ENCODE results near the gene GCGR. TPM values are rescaled to one million over a fixed set of nuclear protein-coding genes. Genes with fewer than 3 reads are reported as not detected.

GCGR gene
- total and polyA plus RNA-seq, 2 of the 13 experiments (the other 11 are each of a cell fraction or from before 2014, with no cell fraction given) = 0.04 to 0.13 TPM

GRCh38 chr17:81858967-81859905 lies 55.3 kb downstream of the GCGR start (continued):
- TF ChIP-seq ZNF772 (CRISPR knock-in tag; IDR thresholded peaks at IDR 0.05) = peak; percentile 83
- TF ChIP-seq DZIP1 (CRISPR knock-in tag; IDR thresholded peaks at IDR 0.05) = no peak

GRCh38 chr17:81859906-81860755 lies 56.2 kb downstream of the GCGR start, which contains the start of gene P4HB:
P4HB (minus strand) TSS chr17:81860535; CDS start chr17:81860471, 64 bp downstream.
- Histone ChIP-seq H3K79me2 (ENCODE audit: insufficient read depth, low read length) (peaks cover 81% of the 10 kb centered on the region), H3K4me2 (ENCODE audit: low read depth, low read length) (peak within 1 kb of the TSS; percentile 99), H3K36me3 (replicated peaks in 1 of 2; ENCODE audit: control insufficient read depth in 1 of 2, insufficient read depth in 2 of 2, low read length in 2 of 2) (peaks cover 22 to 51% of the 10 kb centered on the region in 2 experiments), H3K9me3 (ENCODE audit: low read length) (no peaks in the 10 kb centered on the region), H3K27ac (ENCODE audit: extremely low read length, insufficient read depth, low read length) (peak within 1 kb of the TSS; percentile 94), H3K4me1 (ENCODE audit: insufficient read depth, low read length) (peaks cover 77% of the 10 kb centered on the region), H2AFZ (ENCODE audit: low read length) (no peak within 1 kb of the TSS), H3K9ac (ENCODE audit: insufficient read depth, low read depth, low read length) (peak within 1 kb of the TSS; percentile 97), H3K27me3 (ENCODE audit: control insufficient read depth in 1 of 2, insufficient read depth in 2 of 2, low read length in 2 of 2) (no peaks in the 10 kb centered on the region; a peak in 1 of 5 replicates), H4K20me1 (ENCODE audit: insufficient read depth, low read length) (peaks cover 35% of the 10 kb centered on the region), H3K4me3 (replicated peaks in 1 of 3; ENCODE audit: insufficient read depth in 1 of 3, low read depth in 2 of 3, low read length in 3 of 3) (peak within 1 kb of the TSS; percentile 83 to 98 (median 90))
- no TSS peak for BruUV-seq (replicated peaks)
- FAIRE-seq = no peak
- ATAC-seq = peak; percentile 11; the same call in 2 of the 3 replicates
- no peak for DNase-seq (ENCODE audit: low spot score)
- under 1% methylated on average over 38 of the region's 95 CpGs for WGBS (ENCODE audit: low lambda C conversion rate)
- in situ Hi-C loops (cut with HindIII; ENCODE audit: extremely low pct_ligation_motif_present, low pct_unique_long_range_greater_than_20kb) (no loop called here), intact Hi-C loops (cut with micrococcal nuclease; ENCODE audit: unreplicated experiment) (loop anchor here (5.0 kb wide), 1 partner anchor 38 kb away; no protein-coding TSS in a partner anchor)
- ChIA-PET CTCF (ENCODE audit: low intra/inter-chr PET ratio, low total read pairs) (interaction anchor here (0.6 to 1.2 kb wide), 2 partner anchors 35 to 127 kb away, joined by 3 read pairs; no protein-coding TSS in a partner anchor), POLR2A (interaction anchor here (0.7 to 3.7 kb wide), 49 partner anchors 9 to 246 kb away, joined by 3 to 40 read pairs (median 5); partner anchors contain the start of genes ARHGDIA, ARL16, CENPX and DCXR)
- no peak for TF ChIP-seq CAMTA2 (CRISPR knock-in tag; IDR thresholded peaks at IDR 0.05; ENCODE audit: borderline replicate concordance)
- peak; percentile 92 for TF ChIP-seq AGO2 (optimal IDR thresholded peaks at IDR 0.05; ENCODE audit: low read depth, low read length)
- TF ChIP-seq ZFP62 (CRISPR knock-in tag; IDR thresholded peaks at IDR 0.05) = peak; percentile 76; the same call in 1 of the 2 replicates
- TF ChIP-seq SIN3A (IDR thresholded peaks at IDR 0.05; ENCODE audit: borderline replicate concordance, low read depth, low read length) = peak; percentile 83; the same call in 1 of the 2 replicates
- TF ChIP-seq NR0B2 (CRISPR knock-in tag; IDR thresholded peaks at IDR 0.05) = 0 out of 2 replicates have a peak, but pooled peaks have one; percentile 56
- peak; percentile 23; the same call in 1 of the 2 replicates for TF ChIP-seq STAG1 (CRISPR knock-in tag; IDR thresholded peaks at IDR 0.05)
- TF ChIP-seq ERF (CRISPR knock-in tag; IDR thresholded peaks at IDR 0.05) = peak; percentile 10; the same call in 1 of the 2 replicates
- 0 out of 2 replicates have a peak, but pooled peaks have one; percentile 22 for TF ChIP-seq ZNF430 (CRISPR knock-in tag; IDR thresholded peaks at IDR 0.05)
- no peak; the same call in 1 of the 2 replicates for TF ChIP-seq PAX8 (CRISPR knock-in tag; IDR thresholded peaks at IDR 0.05; ENCODE audit: borderline replicate concordance)
- TF ChIP-seq BORCS8-MEF2B (CRISPR knock-in tag; IDR thresholded peaks at IDR 0.05) = peak; percentile 87

Measured in HepG2 (cell line).